NCI-H187 (cell line): ENCODE results near the gene KRTAP2-3.
"Not testable (repeated sequence)": the region's sequence is repeated elsewhere in the genome, so short reads cannot be mapped to it uniquely, and the experiment has no call there.

Source experiments
- DNase-seq, 2 experiments: peaks; one replicate each; lab custom pipeline; 2025; lab: John Stamatoyannopoulos, UW

KRTAP2-3 gene

DNA sequence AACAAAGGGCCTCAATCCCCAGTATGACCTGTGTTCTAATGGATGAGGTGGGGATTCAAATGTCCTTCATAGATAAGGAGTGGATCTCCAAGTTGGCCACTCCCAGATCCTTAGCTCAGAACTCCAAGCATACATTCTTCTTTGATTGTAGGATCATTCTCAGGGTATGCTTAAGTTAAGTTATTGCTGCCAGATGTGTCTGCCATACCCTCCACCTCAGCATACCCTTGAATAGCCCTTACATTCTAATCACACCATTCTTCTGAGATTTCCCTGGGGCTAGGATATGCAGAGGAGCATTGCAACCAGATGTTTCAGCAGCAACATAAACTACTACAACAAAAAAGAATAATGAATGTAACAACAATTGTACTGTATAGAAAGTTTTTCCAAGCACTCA is 7.4 kb upstream of the KRTAP2-3 start:
- DNase-seq = no peak

DNA sequence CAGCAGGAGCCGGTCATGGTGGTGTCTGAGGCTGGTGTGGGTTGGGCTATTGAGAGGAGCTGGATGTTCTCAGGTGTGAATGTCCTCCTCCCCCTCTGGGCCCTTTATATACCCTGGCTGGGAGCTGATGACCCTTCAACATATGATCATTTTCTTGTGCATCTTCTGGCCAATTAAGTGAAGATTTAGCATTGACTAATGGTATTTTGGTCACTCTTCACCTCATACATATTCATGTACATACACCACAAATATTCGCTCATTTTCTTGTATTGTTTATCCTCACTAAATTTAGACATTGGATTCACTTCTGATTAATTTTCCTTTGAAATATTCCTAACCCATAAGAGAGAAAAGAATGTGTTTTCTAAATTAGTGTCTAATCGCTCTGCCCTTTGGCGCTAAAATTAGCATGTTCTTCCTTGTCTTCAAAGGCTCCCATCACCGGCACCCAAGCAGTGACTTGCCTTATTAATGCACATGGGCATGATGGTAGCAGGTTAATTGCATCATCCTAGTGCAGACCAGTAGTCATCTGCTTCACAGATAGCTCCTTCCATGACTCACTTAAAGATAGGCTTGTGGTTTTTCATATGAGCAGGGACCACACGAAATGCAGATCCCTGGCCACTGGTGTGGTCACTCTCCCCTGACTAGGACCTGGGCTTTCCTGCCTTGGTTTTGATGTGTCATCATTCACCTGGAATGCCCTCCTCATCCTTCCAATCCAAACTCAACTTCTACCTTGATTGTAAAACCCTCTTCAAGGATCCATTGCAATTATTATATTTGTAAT is 6.1 kb upstream of the KRTAP2-3 start, which contains the start of gene KRTAP2-4:
Gene KRTAP2-4 (minus strand): TSS at position 51 of the 796 bp plus-strand sequence. CDS start 34 bp downstream, at position 17.
- DNase-seq = no peak

DNA sequence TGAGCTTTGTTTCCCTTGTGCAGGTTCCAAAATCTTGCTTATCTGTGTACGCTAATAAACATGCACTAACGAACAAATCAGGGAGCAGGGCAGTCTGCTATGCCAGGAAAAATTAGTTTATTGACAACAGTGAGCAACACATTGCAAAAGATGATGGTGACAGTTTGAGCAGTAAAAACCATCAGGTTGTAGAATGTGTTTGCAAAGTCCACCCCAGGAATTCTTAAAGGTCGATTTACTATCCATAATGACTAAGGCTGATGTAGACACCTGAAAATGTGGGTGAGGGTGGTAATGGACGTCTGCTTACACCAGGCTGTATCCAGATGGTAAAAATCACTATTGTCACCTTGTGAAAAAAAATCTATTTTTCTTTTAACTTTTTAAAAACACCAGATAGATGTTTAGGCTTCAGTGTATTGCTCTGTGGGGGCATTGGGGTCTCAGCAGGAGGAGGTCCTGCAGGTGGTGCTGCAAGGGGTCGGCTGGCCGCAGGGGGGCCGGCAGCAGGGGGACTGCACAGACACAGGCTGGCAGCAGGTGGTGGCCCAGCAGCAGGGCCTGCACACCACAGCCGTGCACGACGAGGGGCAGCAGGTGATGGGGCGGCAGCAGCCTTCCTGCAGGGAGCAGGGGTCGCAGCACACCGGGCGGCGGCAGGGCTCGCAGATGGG is 5.2 kb upstream of the KRTAP2-3 start:
- DNase-seq = not testable (repeated sequence)

DNA sequence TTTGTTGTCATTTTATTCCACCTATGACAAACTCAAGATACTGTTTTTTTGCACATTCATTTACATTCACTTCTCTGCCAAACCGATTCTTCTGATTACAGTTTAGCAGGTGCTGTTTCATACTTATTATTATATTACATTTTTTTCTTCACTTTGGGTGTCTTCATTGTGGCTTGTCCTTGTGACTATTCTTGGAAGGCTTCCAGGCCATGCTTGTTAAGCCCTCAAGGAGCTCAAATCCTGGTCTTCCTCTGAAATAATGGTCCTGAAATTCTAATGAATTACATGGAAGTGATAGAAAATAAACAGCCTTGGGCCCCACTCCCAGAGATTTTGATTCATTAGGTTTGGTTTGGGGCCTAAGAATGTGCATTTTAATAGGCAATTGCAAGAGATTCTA is 4.4 kb upstream of the KRTAP2-3 start:
- DNase-seq = no peak

GRCh38 chr17:41063449-41063848 is 3.5 kb upstream of the KRTAP2-3 start:
- DNase-seq = no peak

GRCh38 chr17:41061964-41062363 is 2.0 kb upstream of the KRTAP2-3 start:
- DNase-seq = no peak

DNA sequence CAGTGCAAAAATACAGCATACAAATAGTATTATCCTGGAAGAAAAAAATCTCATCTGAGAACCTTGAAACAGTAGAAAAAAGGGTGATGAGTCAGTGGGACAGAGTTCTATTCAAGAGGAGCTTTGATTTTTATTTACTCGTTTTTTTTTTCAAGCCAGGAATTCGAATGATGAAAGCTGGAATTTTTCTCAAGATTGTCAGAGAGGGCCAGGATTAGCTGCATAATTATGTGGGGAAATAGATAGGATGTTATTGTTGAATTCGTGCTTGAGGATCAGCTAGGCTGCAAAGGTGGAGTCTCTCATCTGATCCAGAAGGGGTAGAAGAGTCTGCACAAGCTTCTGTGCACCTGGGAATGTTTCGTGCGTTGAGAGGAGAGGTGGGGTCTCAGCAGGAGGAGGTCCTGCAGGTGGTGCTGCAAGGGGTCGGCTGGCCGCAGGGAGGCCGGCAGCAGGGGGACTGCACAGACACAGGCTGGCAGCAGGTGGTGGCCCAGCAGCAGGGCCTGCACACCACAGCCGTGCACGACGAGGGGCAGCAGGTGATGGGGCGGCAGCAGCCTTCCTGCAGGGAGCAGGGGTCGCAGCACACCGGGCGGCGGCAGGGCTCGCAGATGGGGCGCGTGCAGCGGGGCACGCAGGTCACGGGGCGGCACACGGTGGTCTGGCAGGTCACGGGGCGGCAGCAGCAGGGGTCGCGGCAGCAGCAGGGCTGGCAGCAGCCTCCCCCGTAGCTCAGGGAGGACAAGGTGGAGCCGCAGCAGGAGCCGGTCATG is 450 bp downstream of the KRTAP2-3 start:
- DNase-seq = not testable (repeated sequence)

GRCh38 chr17:41058741-41059140 is 1.2 kb downstream of the KRTAP2-3 start:
- DNase-seq = no peak

DNA sequence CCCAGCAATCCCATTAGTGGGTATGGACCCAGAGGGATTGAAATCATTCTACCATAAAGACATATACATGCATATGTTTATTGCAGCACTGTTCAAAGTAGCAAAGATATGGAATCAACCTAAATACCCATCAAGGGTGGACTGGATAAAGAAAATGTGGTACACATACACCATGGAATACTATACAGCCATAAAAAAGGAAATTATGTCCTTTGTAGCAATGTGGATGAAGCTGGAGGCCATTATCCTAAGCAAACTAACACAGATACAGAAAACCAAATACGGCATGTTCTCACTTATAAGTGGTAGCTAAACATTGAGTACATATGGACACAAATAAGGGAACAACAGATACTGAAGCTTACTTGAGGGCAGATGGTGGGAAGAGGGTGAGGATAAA is 2.4 kb downstream of the KRTAP2-3 start:
- DNase-seq = no peak

DNA sequence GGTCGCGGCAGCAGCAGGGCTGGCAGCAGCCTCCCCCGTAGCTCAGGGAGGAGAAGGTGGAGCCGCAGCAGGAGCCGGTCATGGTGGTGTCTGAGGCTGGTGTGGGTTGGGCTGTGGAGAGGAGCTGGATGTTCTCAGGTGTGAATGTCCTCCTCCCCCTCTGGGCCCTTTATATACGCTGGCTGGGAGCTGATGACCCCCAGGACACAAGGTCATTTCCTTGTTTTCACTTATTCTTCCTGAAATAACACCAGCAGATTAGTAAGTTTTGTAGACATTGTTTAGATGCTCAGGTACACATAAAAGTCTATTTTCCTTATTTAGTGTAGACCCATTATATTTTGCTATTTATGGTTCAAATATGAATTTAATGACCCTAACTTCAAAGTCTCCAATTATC is 4.8 kb downstream of the KRTAP2-3 start, which contains the start of gene KRTAP2-2:
Gene KRTAP2-2 (minus strand): TSS at position 101 of the 400 bp plus-strand sequence. CDS start 19 bp downstream, at position 82.
- DNase-seq = not testable (repeated sequence)

DNA sequence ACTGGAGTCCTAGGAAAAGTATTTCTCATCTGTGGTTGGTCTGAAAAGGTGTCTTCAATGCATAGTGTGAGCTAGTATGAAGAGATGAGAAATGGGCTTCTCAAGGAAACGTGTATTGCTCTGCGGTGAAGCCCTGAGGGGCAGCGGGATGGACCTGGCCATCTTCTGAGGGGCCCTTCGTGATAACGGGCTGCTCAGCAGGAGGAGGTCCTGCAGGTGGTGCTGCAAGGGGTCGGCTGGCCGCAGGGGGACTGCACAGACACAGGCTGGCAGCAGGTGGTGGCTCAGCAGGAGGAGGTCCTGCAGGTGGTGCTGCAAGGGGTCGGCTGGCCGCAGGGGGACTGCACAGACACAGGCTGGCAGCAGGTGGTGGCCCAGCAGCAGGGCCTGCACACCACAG is 5.4 kb downstream of the KRTAP2-3 start:
- DNase-seq = not testable (repeated sequence)

DNA sequence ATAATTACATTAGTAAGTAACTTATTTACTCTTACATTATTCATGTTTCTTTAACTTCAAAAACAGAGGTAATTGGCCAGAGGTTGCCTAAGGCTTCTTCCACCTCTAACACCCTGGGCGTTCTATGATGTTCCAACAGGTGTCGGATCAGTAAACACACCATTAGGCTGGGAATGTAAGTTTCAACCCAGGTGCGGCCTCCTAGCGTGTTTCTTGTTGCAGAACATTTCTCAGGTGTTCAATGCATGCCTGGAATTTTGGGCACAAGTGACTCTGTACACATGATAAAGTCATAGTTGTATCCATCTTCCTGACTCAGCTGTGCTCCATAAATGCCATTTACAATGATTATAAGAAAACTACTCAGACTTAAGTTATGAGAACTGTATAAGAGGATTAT is 5.9 kb downstream of the KRTAP2-3 start:
- no peak for DNase-seq

- no peak for DNase-seq
Measured at GRCh38 chr17:41052566-41052965, 7.3 kb downstream of the KRTAP2-3 start.

GRCh38 chr17:41049110-41049509 is 10.8 kb downstream of the KRTAP2-3 start:
- DNase-seq = no peak

DNA sequence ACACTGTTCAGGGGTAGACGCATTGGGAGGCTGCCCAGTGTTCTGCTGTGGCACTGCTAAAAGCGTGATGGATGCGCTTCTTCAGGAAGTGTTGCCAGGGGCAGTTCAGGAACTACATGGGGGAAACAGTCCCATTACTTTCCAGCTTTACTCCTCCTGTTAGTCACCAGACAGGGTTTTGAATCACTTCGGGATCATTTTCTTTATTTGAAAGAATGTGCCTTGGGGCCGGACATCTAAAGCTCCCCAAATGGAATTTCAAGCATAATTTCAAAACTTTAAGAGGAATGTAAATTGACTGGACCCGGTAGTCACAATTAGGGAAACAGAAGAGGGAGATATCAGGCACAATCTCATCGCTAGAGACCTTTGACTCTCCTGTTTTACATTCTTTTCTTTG is 11.5 kb downstream of the KRTAP2-3 start:
- DNase-seq = no peak

GRCh38 chr17:41046735-41047465 is 13.0 kb downstream of the KRTAP2-3 start, which contains the start of gene KRTAP2-1:
Gene KRTAP2-1, minus strand, starts transcription at chr17:41047316. Its CDS starts 49 bp downstream, at chr17:41047267.
- DNase-seq = not testable (repeated sequence)

- no peak for DNase-seq
Measured at GRCh38 chr17:41042953-41043352, 17.0 kb downstream of the KRTAP2-3 start.

- DNase-seq = not testable (repeated sequence)
Measured at GRCh38 chr17:41040783-41041571, 18.9 kb downstream of the KRTAP2-3 start, which contains the start of gene KRTAP1-1. Gene KRTAP1-1, minus strand, starts transcription at chr17:41041450. Its CDS starts 53 bp downstream, at chr17:41041397.

DNA sequence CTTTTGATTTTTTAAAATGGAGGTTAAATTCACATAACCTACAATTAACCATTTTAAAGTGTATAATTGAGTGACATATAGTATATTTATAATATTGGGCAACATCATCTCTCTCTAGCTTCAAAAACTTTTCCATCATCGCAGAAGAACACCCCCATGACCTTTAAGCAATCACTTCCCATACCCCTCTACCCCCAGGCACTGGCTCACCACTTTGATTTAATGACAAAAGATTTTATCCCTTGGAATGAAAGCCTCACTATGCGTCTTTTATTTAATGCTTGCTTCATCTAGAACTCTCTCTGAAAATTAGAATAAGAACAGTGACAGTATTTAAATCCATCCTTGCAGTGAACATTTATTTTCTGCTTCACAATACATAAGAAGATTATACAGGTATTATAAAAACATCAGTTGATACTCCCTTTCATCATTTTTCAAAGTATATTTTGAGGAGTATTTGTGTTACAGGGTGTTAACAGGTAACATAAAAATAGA is 22.0 kb downstream of the KRTAP2-3 start:
- no peak for DNase-seq

GRCh38 chr17:41034346-41034935 is 25.5 kb downstream of the KRTAP2-3 start, which contains the start of gene KRTAP1-3:
Gene KRTAP1-3, minus strand, starts transcription at chr17:41034874. Its CDS starts 53 bp downstream, at chr17:41034821.
- DNase-seq = not testable (repeated sequence)
